Dedifferentiated amniotic fluid mesenchymal stem cell (primary cell): ENCODE data around the gene PARD6G.

Experiments used
- DNase-seq: peaks from one replicate; pipeline ENCODE4 v3.0.0-alpha.2; 2016; ENCODE audit errors: extremely low spot score

Gene PARD6G

GRCh38 chr18:80147037-80147417 lies 100.3 kb downstream of the PARD6G start:
- no peak for DNase-seq

- no peak for DNase-seq
Measured at GRCh38 chr18:80145196-80145804, 102.0 kb downstream of the PARD6G start.

GRCh38 chr18:80143881-80144280 lies 103.4 kb downstream of the PARD6G start:
- no peak for DNase-seq

GRCh38 chr18:80140455-80140985 lies 106.8 kb downstream of the PARD6G start:
- no peak for DNase-seq

- DNase-seq, result no peak
Measured at GRCh38 chr18:80137976-80138375, 109.3 kb downstream of the PARD6G start.

GRCh38 chr18:80137137-80137536 lies 110.2 kb downstream of the PARD6G start:
- no peak for DNase-seq

GRCh38 chr18:80136679-80137078 lies 110.6 kb downstream of the PARD6G start:
- DNase-seq, result no peak

GRCh38 chr18:80135136-80135535 lies 112.2 kb downstream of the PARD6G start:
- no peak for DNase-seq

- no peak for DNase-seq
Measured at GRCh38 chr18:80133124-80133523, 114.2 kb downstream of the PARD6G start.

- no peak for DNase-seq
Measured at GRCh38 chr18:80132180-80132812, 115.0 kb downstream of the PARD6G start.

- DNase-seq, result no peak
Measured at GRCh38 chr18:80130555-80130954, 116.8 kb downstream of the PARD6G start.

- no peak for DNase-seq
Measured at GRCh38 chr18:80129672-80130367, 117.5 kb downstream of the PARD6G start.

GRCh38 chr18:80127635-80128034 lies 119.7 kb downstream of the PARD6G start:
- DNase-seq, result no peak

GRCh38 chr18:80126797-80127196 lies 120.5 kb downstream of the PARD6G start:
- DNase-seq, result no peak

- no peak for DNase-seq
Measured at GRCh38 chr18:80124131-80124530, 123.2 kb downstream of the PARD6G start.

GRCh38 chr18:80120932-80121331 lies 126.4 kb downstream of the PARD6G start:
- DNase-seq, result no peak

GRCh38 chr18:80119111-80119510 lies 128.2 kb downstream of the PARD6G start:
- DNase-seq, result no peak

GRCh38 chr18:80115035-80115434 lies 132.3 kb downstream of the PARD6G start:
- no peak for DNase-seq

GRCh38 chr18:80112624-80113248 lies 134.6 kb downstream of the PARD6G start:
- DNase-seq, result no peak

- DNase-seq, result peak; percentile 24
Measured at GRCh38 chr18:80109676-80110078, 137.6 kb downstream of the PARD6G start.

GRCh38 chr18:80108739-80109675 lies 138.3 kb downstream of the PARD6G start, which contains the start of gene ADNP2:
ADNP2 (plus strand) TSS chr18:80109262; CDS start chr18:80117543, 8,281 bp downstream.
- DNase-seq, result peak; percentile 93
